GM21619 (cell line): ENCODE data around the gene TNF.
"Not testable (repeated sequence)": the region's sequence is repeated elsewhere in the genome, so short reads cannot be mapped to it uniquely, and the experiment has no call there.

Source experiments
- ATAC-seq: cut with Tn5 transposase; IDR thresholded peaks from one replicate; pipeline ENCODE4 v1.9.1; 2021; ENCODE audit not compliant: unreplicated experiment

TNF gene

GRCh38 chr6:31587791-31588777 is 12.7 kb downstream of the TNF start:
- no peak for ATAC-seq

GRCh38 chr6:31588871-31589650 is 13.7 kb downstream of the TNF start:
- no peak for ATAC-seq

DNA sequence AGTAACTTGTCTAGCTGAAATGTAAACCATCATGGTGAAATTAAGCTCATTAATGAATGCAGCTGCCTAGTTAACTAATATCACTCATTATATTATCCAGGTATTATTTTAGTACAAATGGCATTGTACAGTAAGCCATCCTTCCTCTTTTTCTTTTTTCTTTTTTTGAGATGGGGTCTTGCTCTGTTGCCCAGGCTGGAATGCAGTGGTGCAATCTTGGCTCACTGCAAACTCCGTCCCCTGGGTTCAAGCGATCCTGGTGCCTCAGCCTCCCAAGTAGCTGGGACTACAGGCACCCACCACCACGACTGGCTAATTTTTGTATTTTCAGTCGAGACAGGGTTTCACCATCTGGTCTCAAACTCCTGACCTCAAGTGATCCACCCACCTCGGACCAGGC is 15.3 kb downstream of the TNF start:
- ATAC-seq = not testable (repeated sequence)

GRCh38 chr6:31592396-31592771 is 17.0 kb downstream of the TNF start:
- no peak for ATAC-seq

DNA sequence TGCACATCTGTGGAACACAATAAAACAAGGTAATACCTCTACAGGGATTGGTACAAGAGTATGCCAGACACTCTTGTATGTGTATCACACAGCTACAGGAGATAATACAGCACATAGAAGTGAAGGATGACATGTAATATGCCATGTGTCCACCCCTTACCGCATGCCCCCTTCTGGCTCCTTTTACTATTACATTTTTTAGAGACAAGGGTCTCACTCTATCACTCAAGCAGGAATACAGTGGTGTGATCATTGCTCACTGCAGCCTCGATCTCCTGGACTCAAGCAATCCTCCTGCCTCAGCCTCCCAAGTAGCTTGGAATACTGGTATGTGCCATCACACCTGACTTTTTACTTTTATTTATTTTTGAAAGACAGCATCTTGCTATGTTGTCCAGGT is 21.6 kb downstream of the TNF start:
- no peak for ATAC-seq

DNA sequence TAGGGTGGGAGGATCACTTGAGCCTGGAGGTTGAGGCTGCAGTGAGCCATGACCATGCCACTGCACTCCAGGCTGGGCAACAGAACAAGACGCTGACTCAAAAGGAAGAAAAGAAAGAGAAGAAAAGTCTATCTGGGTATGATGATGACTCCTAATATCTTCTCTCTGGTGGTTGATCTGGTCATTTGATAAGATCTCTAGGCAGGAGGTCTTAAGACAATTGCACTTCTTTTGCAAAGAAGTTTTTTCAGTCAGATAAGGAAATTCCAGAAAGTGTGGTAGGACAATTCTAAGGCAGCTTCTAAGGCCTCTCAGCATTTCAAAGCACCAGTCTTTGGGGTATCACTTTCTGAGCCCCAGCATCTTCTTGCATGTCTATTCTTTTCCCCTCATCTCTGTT is 32.0 kb downstream of the TNF start:
- ATAC-seq = no peak

DNA sequence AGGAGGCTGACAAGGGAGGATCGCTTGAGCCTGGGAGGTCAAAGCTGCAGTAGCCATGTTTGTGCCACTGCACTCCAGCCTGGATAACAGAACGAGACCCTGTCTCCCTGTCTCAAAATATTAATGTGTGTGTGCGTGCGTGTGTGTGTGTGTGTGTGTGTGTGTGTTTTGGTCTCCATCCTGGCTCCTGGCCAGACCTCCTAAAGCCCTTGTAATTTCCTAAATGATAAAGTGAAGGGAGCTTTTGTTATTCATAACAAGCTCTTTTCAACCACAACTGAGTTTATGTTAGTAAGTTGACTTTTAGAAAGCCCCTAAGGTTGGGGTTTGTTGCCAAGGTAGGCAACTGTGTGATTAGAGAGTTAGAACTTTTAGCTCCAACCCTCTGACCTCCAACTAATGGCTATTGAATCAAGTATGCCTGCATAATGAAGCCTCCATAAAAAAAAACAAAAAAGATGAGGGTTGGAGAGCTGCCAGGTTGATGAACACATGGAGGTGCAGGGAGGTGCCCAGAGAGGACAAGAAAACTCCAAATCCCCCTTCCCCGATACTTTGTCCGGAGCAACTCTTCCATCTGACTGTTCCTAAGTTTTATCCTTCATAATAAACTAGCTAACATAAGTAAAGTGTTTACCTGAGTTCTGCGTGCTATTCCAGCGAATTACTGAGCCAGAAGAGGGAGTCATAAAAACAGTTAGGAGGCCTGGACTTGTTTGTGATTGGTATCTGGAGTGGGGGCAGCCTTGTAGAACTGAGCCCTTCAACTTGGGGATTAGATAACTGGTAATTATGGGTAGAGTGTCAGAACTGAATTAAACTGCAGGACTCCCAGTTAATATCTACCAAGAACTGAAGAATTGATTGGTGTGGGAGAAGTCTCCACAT is 34.4 kb downstream of the TNF start:
- no peak for ATAC-seq

DNA sequence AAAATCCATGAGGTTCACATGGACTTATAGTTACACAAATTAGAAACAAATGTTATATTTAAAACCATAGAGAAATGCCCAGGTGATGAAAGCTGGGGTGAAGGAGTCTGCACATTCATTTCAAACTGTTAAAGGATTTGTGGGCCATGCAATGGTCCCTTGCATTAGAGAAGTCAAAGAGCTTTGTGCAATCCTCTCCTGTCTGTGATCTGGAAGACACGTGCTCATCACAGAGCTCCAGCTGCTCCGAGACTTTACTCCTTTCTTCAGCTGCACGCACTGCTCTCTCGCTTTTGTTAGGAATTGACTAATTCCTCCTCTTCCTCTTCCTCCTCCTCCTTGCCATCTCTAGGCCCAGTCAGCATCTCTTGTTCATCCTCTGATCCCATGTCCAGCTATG is 35.6 kb downstream of the TNF start:
- ATAC-seq = no peak

GRCh38 chr6:31614075-31614619 is 38.8 kb downstream of the TNF start:
- ATAC-seq = no peak

GRCh38 chr6:31614684-31615578 is 39.6 kb downstream of the TNF start, which contains the start of gene AIF1:
Gene AIF1, plus strand, starts transcription at chr6:31615234. Its CDS starts 96 bp downstream, at chr6:31615330.
- no peak for ATAC-seq

DNA sequence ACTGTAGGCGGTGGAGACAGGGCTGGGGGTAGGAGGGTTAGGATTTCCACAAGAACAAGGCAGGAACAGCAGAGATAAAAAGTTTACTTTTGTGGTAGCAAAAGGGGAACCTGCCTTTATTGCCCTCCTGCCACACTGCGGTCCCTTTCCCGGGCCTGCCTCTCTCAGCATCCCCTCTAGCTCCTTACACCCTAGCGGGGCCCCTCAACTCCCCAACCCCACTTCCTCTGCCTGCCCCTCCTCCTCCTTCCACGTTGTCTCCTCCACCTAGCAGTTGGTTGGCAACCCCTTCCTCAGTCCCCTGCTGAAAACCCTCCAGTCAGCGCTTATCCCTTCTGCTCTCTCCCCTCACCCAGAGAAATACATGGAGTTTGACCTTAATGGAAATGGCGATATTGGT is 40.4 kb downstream of the TNF start:
- ATAC-seq = no peak

GRCh38 chr6:31617010-31617409 is 41.6 kb downstream of the TNF start:
- no peak for ATAC-seq

- ATAC-seq = peak; percentile 71
These were observed 44.6 kb downstream of the TNF start for GRCh38 chr6:31619805-31620585.

DNA sequence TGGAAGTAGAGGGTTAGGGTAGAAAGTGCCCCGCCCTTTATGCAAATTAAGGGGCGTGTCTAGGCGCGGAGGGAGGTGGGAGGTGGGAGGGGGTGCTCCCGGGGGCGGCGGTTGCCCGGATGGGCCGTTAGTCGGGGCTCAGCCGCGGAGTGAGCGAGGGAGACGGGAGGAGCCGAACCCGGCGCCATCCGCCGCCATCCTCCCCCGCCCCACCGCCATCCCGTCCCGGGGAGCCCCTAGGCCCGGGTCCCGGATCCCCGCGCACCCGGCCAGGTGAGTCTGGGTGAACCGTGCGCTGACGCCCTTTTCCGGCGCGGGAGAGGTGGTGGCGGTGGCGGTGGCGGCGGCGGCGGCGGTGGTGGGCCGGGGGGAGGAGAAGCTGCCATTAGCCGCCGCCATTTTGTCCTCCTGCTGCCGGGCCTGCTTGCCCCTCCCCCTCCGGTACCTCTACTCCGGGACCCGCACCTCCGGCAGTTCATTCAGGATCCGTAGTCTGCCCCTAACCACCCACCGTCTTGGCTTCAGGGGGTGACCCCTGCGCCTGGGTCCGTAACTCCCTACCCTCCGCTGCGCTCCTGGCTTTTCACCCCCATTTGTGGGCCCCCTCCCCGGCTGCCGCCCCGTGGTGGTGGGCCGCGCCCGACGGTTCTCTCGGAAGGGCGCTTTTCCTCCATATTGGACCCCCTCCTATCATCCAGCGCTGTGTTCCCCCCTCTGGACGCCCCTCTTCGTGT is 45.4 kb downstream of the TNF start, which contains the start of gene PRRC2A:
PRRC2A (plus strand) TSS at position 130 of the 734 bp plus-strand sequence. CDS start 2,075 bp downstream, outside the sequence.
- peak; percentile 47 for ATAC-seq

DNA sequence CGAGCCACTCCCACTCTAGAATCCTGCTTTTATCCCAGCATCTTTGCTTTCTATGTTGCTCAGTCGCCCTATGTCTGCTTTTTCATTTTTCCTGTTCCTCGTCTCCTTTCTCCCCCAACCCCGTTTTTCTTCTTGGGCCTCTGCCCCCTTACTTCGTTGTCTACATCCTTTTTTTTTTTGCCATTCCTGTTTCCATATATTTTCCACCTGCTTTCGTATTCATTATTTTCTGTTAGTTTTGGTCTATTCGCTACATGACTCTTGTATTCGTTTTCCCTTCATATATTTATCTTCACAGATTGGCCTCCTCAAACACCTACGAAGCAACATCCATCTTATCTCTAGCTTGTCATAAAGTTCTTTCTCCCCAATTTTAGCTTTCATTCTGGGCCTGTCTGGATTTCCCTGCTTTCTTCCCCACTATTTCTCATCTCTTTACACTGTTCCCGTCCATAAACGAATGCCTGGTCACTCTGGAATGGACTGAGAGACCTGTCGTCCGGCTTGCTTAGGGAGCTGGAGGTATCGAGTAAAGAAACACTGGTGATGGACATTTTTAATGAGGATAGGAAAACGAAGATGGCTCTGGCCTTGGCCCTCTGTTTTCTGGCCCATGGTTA is 46.1 kb downstream of the TNF start:
- ATAC-seq = no peak

DNA sequence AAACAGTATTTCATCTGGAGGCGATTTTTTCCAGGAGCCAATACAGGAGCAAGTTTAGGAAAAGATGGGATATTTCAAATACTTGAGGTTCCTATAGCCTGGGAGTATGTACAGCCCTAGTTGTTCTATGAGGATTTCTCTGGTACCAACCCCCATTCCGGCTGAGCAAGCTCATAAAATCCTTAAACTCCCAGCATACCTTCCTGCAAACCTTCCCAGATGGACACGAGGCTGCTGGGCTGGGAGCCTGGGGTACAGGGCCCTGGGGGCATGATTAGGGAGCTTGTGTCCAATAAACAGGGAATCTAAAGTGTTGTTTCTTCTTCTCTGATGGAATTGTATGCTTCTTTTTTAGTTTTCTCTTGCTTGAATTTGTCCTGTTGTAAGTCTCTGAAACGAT is 46.6 kb downstream of the TNF start:
- ATAC-seq = no peak

DNA sequence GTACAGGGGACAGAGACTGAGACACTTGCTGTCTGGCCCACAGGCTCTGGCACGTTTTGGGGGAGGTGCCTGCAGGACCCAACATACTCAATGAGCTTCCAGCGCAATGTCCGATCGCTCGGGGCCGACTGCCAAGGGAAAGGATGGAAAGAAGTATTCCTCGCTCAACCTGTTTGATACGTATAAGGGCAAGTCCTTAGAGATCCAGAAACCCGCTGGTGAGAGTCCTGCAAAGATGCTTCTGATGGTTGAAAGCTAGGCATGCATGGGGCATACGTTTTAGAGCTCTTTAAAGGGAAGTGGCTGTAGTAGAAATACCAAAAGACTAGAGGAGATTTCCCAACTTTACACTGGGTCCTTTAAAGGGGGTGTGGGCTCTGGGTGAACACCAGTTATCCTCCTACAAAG is 47.3 kb downstream of the TNF start:
- ATAC-seq = no peak

DNA sequence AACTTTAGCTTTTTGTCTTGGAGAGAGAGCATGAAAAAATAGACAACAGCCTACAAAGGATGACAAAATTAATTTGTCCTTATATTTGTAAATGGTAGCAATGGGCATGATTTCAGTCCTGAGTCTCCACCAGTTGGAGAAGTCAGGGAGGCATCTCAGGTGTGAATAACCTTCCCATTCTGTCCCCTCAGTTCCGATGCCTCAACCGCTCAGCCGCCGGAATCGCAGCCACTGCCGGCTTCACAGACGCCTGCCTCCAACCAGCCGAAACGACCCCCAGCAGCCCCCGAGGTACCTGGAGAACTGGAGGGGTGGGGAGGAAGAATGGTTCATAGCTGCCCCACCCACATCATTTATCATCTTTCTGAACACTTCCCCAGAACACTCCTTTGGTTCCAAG is 48.7 kb downstream of the TNF start:
- ATAC-seq = no peak
